Calu3 (cell line): ENCODE measurements around the gene COPS7A. TPM values are rescaled to one million over a fixed set of nuclear protein-coding genes. Genes with fewer than 3 reads are reported as not detected.
A peak's percentile ranks its signal among the peaks of the same experiment; 100 is the strongest.

Source experiments
- BruUV-seq: library from RNA; stranded (reverse); fragments of 400-500 nt; replicated peaks from 2 replicates; lab custom pipeline; 2021; lab: Mats Ljungman, UMichigan
- CTCF ChIA-PET: fragments of 300-600 bp; sonication (Branson Sonifier 250); formaldehyde crosslinking; loops from one replicate; lab custom pipeline; 2022; ENCODE audit warnings: antibody characterized with exemption; lab: Charles Lee
- DNase-seq: peaks from one replicate; pipeline ENCODE4 v3.0.0; 2022
- H3K27ac Mint-ChIP-seq: one replicate; pipeline ENCODE4 v1.8.0; 2022; ENCODE audit warnings: mixed read lengths; ENCODE audit not compliant: unreplicated experiment
- H3K27me3 Mint-ChIP-seq: one replicate; pipeline ENCODE4 v1.8.0; 2022; ENCODE audit warnings: mixed read lengths; ENCODE audit not compliant: unreplicated experiment
- H3K36me3 Mint-ChIP-seq: one replicate; pipeline ENCODE4 v1.8.0; 2022; ENCODE audit warnings: mild to moderate bottlenecking, moderate library complexity, mixed read lengths; ENCODE audit not compliant: insufficient read depth, unreplicated experiment
- H3K4me1 Mint-ChIP-seq: one replicate; pipeline ENCODE4 v1.8.0; 2022; ENCODE audit warnings: mild to moderate bottlenecking, low read depth, mixed read lengths; ENCODE audit not compliant: unreplicated experiment
- H3K4me3 Mint-ChIP-seq: one replicate; pipeline ENCODE4 v1.8.0; 2022; ENCODE audit warnings: mild to moderate bottlenecking, low read depth, moderate library complexity, mixed read lengths; ENCODE audit not compliant: unreplicated experiment
- H3K9me3 Mint-ChIP-seq: one replicate; pipeline ENCODE4 v1.8.0; 2022; ENCODE audit warnings: low read depth, mixed read lengths; ENCODE audit not compliant: unreplicated experiment
- CTCF ChIP-seq: fragments of 200-600 bp; IDR thresholded peaks from one replicate; pipeline ENCODE4 v1.8.0; 2022; ENCODE audit warnings: antibody characterized with exemption; ENCODE audit not compliant: unreplicated experiment
- intact Hi-C: fragments of 100-400 bp; cut with micrococcal nuclease; formaldehyde crosslinking; loops from one replicate; pipeline ENCODE4 v1.10.0; 2022; ENCODE audit not compliant: unreplicated experiment
- total RNA-seq: library from RNA; stranded (reverse); gene quantifications from 2 replicates; pipeline ENCODE4 v1.2.3, GENCODE V29; 2022

Gene COPS7A
- total RNA-seq, 1 experiment from 2014 or later: 47.3 TPM

GRCh38 chr12:6775185-6776174, 51.6 kb downstream of the COPS7A start:
- no peak for TF ChIP-seq CTCF
- CTCF ChIA-PET: no interaction called here
- Mint-ChIP-seq H3K27me3 (peaks cover 82% of the 10 kb centered on the region), H3K4me3 (no peak overlapping the region), H3K9me3 (no peaks in the 10 kb centered on the region), H3K4me1 (peaks cover 35% of the 10 kb centered on the region), H3K36me3 (no peaks in the 10 kb centered on the region), H3K27ac (peak overlapping the region; percentile 51)
- intact Hi-C loops: no loop called here
- no TSS peak for BruUV-seq
- no peak for DNase-seq

- Mint-ChIP-seq H3K4me1 (peaks cover 35% of the 10 kb centered on the region), H3K27me3 (peaks cover 70% of the 10 kb centered on the region), H3K9me3 (no peaks in the 10 kb centered on the region), H3K4me3 (no peak overlapping the region), H3K36me3 (no peaks in the 10 kb centered on the region), H3K27ac (no peak overlapping the region)
- BruUV-seq: no TSS peak
- CTCF ChIA-PET: interaction anchor here (0.9 kb wide), 1 partner anchor 10 kb away, joined by 3 read pairs; no protein-coding TSS in a partner anchor
- no peak for DNase-seq
- no peak for TF ChIP-seq CTCF
- intact Hi-C loops: no loop called here
These were observed 53.5 kb downstream of the COPS7A start for GRCh38 chr12:6777386-6777785.

- peak overlapping the region; percentile 70 for H3K4me3 Mint-ChIP-seq
- CTCF ChIA-PET: interaction anchor here (0.5 to 1.1 kb wide), 5 partner anchors 12 to 398 kb away, joined by 3 to 8 read pairs (median 4); partner anchors contain the start of genes MLF2 and PTMS
- no peak overlapping the region for H3K27ac Mint-ChIP-seq
- no peak for TF ChIP-seq CTCF
- no peaks in the 10 kb centered on the region for H3K36me3 Mint-ChIP-seq
- no peaks in the 10 kb centered on the region for H3K9me3 Mint-ChIP-seq
- no peak for DNase-seq
- peaks cover 67% of the 10 kb centered on the region for H3K27me3 Mint-ChIP-seq
- H3K4me1 Mint-ChIP-seq: peaks cover 35% of the 10 kb centered on the region
- intact Hi-C loops: loop anchor here (2.0 kb wide), 1 partner anchor 25 kb away; the partner anchor contains the start of gene MLF2
- no TSS peak for BruUV-seq
These were observed 54.3 kb downstream of the COPS7A start for GRCh38 chr12:6778217-6778573.

GRCh38 chr12:6778574-6779550, 55.0 kb downstream of the COPS7A start:
- no peak overlapping the region for H3K27ac Mint-ChIP-seq
- BruUV-seq: no TSS peak
- H3K9me3 Mint-ChIP-seq: no peaks in the 10 kb centered on the region
- H3K4me3 Mint-ChIP-seq: peak overlapping the region; percentile 70
- intact Hi-C loops: loop anchor here (1.0 to 2.0 kb wide), 2 partner anchors 26 to 44 kb away; partner anchors contain the start of gene MLF2
- peak; percentile 91 for TF ChIP-seq CTCF
- H3K4me1 Mint-ChIP-seq: peaks cover 35% of the 10 kb centered on the region
- H3K36me3 Mint-ChIP-seq: no peaks in the 10 kb centered on the region
- CTCF ChIA-PET: interaction anchor here (0.8 to 1.1 kb wide), 4 partner anchors 13 to 79 kb away, joined by 3 to 8 read pairs (median 4); partner anchors contain the start of genes MLF2 and PTMS
- H3K27me3 Mint-ChIP-seq: peaks cover 67% of the 10 kb centered on the region
- DNase-seq: peak; percentile 96
